PC-3 (cell line): Measurements from ENCODE around the gene FLYWCH2. TPM values are rescaled to one million over a fixed set of nuclear protein-coding genes. Genes with fewer than 3 reads are reported as not detected.

Experiments used
- ATAC-seq: fragments of 200-7000 bp; cut with Tn5 transposase; 2 replicates; pipeline ENCODE4 v1.9.1; 2020; ENCODE audit warnings: mild to moderate bottlenecking, moderate library complexity
- BruUV-seq: library from RNA; stranded (reverse); fragments of 400-500 nt; replicated peaks from 2 replicates; lab custom pipeline; 2021; lab: Mats Ljungman, UMichigan
- CTCF ChIA-PET: fragments of 300-600 bp; sonication (Branson Sonifier 250); formaldehyde crosslinking; loops from one replicate; lab custom pipeline; 2022; ENCODE audit warnings: antibody characterized with exemption; lab: Charles Lee
- POLR2A ChIA-PET: fragments of 300-600 bp; sonication (Branson Sonifier 250); formaldehyde crosslinking; loops from one replicate; lab custom pipeline; 2022; ENCODE audit warnings: antibody characterized with exemption; ENCODE audit not compliant: unreplicated experiment; lab: Charles Lee
- DNase-seq: peaks from one replicate; pipeline ENCODE4 v3.0.0-alpha.2; 2015
- H2AFZ ChIP-seq: fragments of 300-600 bp; sonication (generic); 2 replicates; pipeline ENCODE4 v1.6.0; 2016; ENCODE audit warnings: antibody characterized with exemption, low read length
- H3F3A ChIP-seq: fragments of 300-600 bp; sonication (generic); one replicate; pipeline ENCODE4 v1.6.0; 2017; ENCODE audit warnings: antibody characterized with exemption, low read length, control low read depth, mild to moderate bottlenecking; ENCODE audit not compliant: unreplicated experiment
- H3K27ac ChIP-seq: fragments of 300-600 bp; sonication (generic); 2 replicates; pipeline ENCODE4 v1.5.1; 2016; ENCODE audit warnings: mild to moderate bottlenecking, low read length
- H3K27me3 ChIP-seq: fragments of 300-600 bp; sonication (generic); 2 replicates; pipeline ENCODE4 v1.6.1; 2016; ENCODE audit warnings: low read length, mixed read lengths
- H3K36me3 ChIP-seq: fragments of 300-600 bp; sonication (generic); 2 replicates; pipeline ENCODE4 v1.6.1; 2016; ENCODE audit warnings: low read depth, mixed run types, low read length, mixed read lengths
- H3K4me1 ChIP-seq: fragments of 300-600 bp; sonication (generic); 2 replicates; pipeline ENCODE4 v1.5.1; 2016; ENCODE audit warnings: low read length; ENCODE audit not compliant: insufficient read depth
- H3K4me2 ChIP-seq: fragments of 300-600 bp; sonication (generic); 2 replicates; pipeline ENCODE4 v1.6.0; 2016; ENCODE audit warnings: low read length
- H3K4me3 ChIP-seq: fragments of 300-600 bp; sonication (generic); 2 replicates; pipeline ENCODE4 v1.5.1; 2016; ENCODE audit warnings: mild to moderate bottlenecking, low read length, mixed read lengths
- H3K79me2 ChIP-seq: fragments of 300-600 bp; sonication (generic); 2 replicates; pipeline ENCODE4 v1.6.1; 2017; ENCODE audit warnings: low read length, mixed read lengths
- H3K9ac ChIP-seq: fragments of 300-600 bp; sonication (generic); 2 replicates; pipeline ENCODE4 v1.6.0; 2016; ENCODE audit warnings: mild to moderate bottlenecking, low read length
- H3K9me2 ChIP-seq: fragments of 300-600 bp; sonication (generic); replicated peaks from 2 replicates; pipeline ENCODE4 v1.6.1; 2016; ENCODE audit warnings: mixed run types, low read length, mixed read lengths
- H3K9me3 ChIP-seq: fragments of 300-600 bp; sonication (generic); 2 replicates; pipeline ENCODE4 v1.6.1; 2016; ENCODE audit warnings: low read length, mixed read lengths
- H4K20me1 ChIP-seq: fragments of 300-600 bp; sonication (generic); 2 replicates; pipeline ENCODE4 v1.6.1; 2016; ENCODE audit warnings: low read length, mixed read lengths
- CTCF ChIP-seq: fragments of 300-600 bp; sonication (generic); conservative IDR thresholded peaks from 2 replicates; pipeline ENCODE4 v1.5.1; 2017; ENCODE audit warnings: antibody characterized with exemption, low read depth, mild to moderate bottlenecking, low read length
- EZH2 ChIP-seq: fragments of 300-600 bp; sonication (generic); IDR thresholded peaks from one replicate; pipeline ENCODE4 v1.6.1; 2017; ENCODE audit warnings: antibody characterized with exemption, mild to moderate bottlenecking, low read length; ENCODE audit not compliant: unreplicated experiment
- EZH2phosphoT487 ChIP-seq: fragments of 300-600 bp; sonication (generic); IDR thresholded peaks from 2 replicates; pipeline ENCODE4 v1.6.1; 2018; ENCODE audit warnings: mild to moderate bottlenecking, antibody characterized with exemption, low read length, borderline replicate concordance
- intact Hi-C: fragments of 100-400 bp; cut with micrococcal nuclease; formaldehyde crosslinking; loops from 2 replicates; pipeline ENCODE4 v1.9.0; 2023
- total RNA-seq: library from RNA; depleted of rRNA; stranded (reverse); fragments of >200 nt; gene quantifications from 2 replicates; pipeline ENCODE4 v1.2.3, GENCODE V29; 2014

Gene FLYWCH2
- total RNA-seq, 1 experiment from 2014 or later = 100 TPM

- Histone ChIP-seq H3K79me2 (peaks cover 16% of the 10 kb centered on the region), H4K20me1 (no peaks in the 10 kb centered on the region), H3K27ac (no peak overlapping the region), H3K27me3 (no peaks in the 10 kb centered on the region), H3K36me3 (peaks cover under 1% of the 10 kb centered on the region; the same call in 1 of the 2 replicates), H3K9me3 (no peaks in the 10 kb centered on the region), H3K4me2 (peak overlapping the region; percentile 90), H3K9me2 (no peaks in the 10 kb centered on the region), H3K4me1 (peaks cover 5% of the 10 kb centered on the region; the same call in 1 of the 2 replicates), H2AFZ (peak overlapping the region; percentile 80), H3K9ac (peak overlapping the region; percentile 77), H3F3A (no peaks in the 10 kb centered on the region), H3K4me3 (peak overlapping the region; percentile 90)
- no TSS peak for BruUV-seq
- DNase-seq = no peak
- CTCF ChIA-PET = interaction anchor here (1.7 kb wide), 1 partner anchor 44 kb away, joined by 4 read pairs; no protein-coding TSS in a partner anchor
- no peak for TF ChIP-seq EZH2phosphoT487
- ATAC-seq = peak; percentile 8; the same call in 1 of the 2 replicates
- intact Hi-C loops = loop anchor here (2.0 kb wide), 1 partner anchor 21 kb away; no protein-coding TSS in a partner anchor
- POLR2A ChIA-PET = interaction anchor here (0.8 kb wide), 1 partner anchor 24 kb away, joined by 4 read pairs; no protein-coding TSS in a partner anchor
Measured at GRCh38 chr16:2883458-2883908, 468 bp downstream of the FLYWCH2 start.

- TF ChIP-seq EZH2 (no peak), CTCF (no peak), EZH2phosphoT487 (no peak)
- Histone ChIP-seq H3K36me3 (peaks cover 3% of the 10 kb centered on the region; the same call in 1 of the 2 replicates), H3K9me2 (no peaks in the 10 kb centered on the region), H3K27me3 (no peaks in the 10 kb centered on the region), H3K79me2 (peaks cover 16% of the 10 kb centered on the region), H4K20me1 (no peaks in the 10 kb centered on the region), H2AFZ (peak overlapping the region; percentile 80), H3F3A (no peaks in the 10 kb centered on the region), H3K4me2 (peak overlapping the region; percentile 90), H3K4me3 (peak overlapping the region; percentile 90), H3K27ac (no peak overlapping the region), H3K9ac (peak overlapping the region; percentile 77; the same call in 1 of the 2 replicates), H3K4me1 (peaks cover 5% of the 10 kb centered on the region; the same call in 1 of the 2 replicates), H3K9me3 (no peaks in the 10 kb centered on the region)
- intact Hi-C loops = no loop called here
- ChIA-PET POLR2A (no interaction called here), CTCF (interaction anchor here (1.7 kb wide), 1 partner anchor 43 kb away, joined by 4 read pairs; no protein-coding TSS in a partner anchor)
- ATAC-seq (no peak), DNase-seq (no peak)
- BruUV-seq = TSS peak; percentile 49
Measured at GRCh38 chr16:2884041-2884451, 1.0 kb downstream of the FLYWCH2 start.

GRCh38 chr16:2894231-2894630 lies 11.2 kb downstream of the FLYWCH2 start:
- intact Hi-C loops = no loop called here
- H3K9me3 ChIP-seq = no peaks in the 10 kb centered on the region
- H2AFZ ChIP-seq = no peak overlapping the region
- H3K4me2 ChIP-seq = no peak overlapping the region
- H3K9ac ChIP-seq = no peak overlapping the region
- no peak overlapping the region for H3K4me3 ChIP-seq
- H4K20me1 ChIP-seq = no peaks in the 10 kb centered on the region
- no peaks in the 10 kb centered on the region for H3K27me3 ChIP-seq
- POLR2A ChIA-PET = no interaction called here
- no peak for DNase-seq
- TF ChIP-seq EZH2 (no peak), EZH2phosphoT487 (no peak), CTCF (no peak)
- H3K36me3 ChIP-seq = no peaks in the 10 kb centered on the region
- CTCF ChIA-PET = no interaction called here
- no peak for ATAC-seq
- H3K4me1 ChIP-seq = no peaks in the 10 kb centered on the region
- no peaks in the 10 kb centered on the region for H3K9me2 ChIP-seq
- H3K79me2 ChIP-seq = no peaks in the 10 kb centered on the region
- H3F3A ChIP-seq = no peaks in the 10 kb centered on the region
- no TSS peak for BruUV-seq
- no peak overlapping the region for H3K27ac ChIP-seq
